Measurements from ENCODE around the gene SERPINB4.

SERPINB4 gene

DNA sequence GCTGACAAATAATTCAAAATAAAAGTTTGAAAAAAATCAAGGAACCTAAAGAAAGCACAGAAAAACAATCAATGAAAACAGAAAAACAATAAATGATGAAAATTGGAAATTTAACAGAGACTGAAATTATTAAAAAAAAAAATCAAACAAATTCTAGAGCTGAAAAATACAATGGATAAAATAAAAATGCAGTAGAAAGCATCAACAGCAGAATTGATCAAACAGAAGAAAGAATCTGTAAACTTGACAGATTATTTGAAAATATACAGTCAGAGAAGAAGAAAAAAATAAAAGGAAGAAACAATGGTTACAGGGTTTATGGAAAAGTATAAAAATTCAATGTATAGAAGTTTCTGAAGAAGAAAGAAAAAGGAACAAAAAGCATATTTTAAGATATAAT lies 16.2 kb downstream of the SERPINB4 start:
- no peak for DNase-seq (ENCODE audit: low read depth, low spot score)

DNA sequence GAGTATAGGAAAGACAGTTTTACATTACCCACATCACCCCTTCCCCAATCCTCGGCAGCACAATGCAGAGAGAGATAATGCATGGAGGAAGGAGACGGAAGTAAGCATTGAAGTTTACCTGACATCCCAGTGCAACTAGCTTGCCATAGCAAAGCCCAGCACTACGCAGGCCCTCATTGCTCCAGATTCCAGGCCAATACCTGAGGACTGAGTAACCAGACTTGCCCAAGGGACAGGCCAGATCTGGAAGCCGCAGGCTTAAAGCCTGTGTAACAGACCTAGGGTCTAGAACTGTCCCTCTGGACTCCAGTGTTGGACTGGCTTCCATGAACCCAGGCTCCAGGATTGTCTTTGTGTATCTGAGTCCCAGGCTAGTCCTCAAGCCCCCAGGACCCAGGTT lies 17.6 kb downstream of the SERPINB4 start:
- no peak for DNase-seq (ENCODE audit: low read depth, low spot score)

DNA sequence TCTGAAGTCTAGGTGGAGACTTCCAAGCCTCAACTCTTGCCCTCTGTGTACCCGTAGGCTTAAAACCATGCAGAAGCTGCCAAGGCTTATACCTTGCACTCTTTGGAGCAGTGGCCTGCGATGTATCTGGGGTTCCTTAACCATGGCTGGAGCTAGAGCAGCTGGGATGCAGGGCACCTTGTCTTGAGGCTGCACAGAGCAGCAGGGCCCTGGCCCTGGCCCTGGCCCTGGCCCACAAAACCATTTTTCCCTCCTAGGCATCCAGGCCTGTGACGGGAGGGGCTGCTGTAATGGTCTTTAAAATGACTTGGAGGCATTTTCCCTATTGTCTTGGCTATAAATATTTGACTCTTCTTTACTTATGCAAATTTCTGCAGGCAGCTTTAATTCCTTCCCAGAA lies 19.2 kb downstream of the SERPINB4 start:
- DNase-seq (ENCODE audit: low read depth, low spot score) = no peak

DNA sequence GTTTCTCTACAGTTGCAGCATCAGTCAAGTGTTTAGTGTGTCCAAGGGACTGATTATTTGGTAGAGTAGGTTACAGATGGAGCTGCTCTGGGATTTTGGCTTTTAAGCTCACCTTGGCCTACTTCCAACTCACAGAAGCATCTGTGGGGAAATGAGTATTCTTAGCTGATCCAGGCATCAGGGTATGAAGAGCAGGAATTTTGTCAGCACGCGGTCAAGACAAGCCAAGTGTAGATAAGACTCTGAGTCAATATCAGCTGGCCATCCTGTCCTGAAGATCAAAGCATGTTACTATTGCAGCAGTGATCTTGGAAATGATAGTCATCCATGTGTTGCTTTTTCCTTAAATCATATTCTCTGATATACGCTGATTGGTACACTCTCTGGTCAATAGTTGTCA lies 24.4 kb downstream of the SERPINB4 start:
- no peak for DNase-seq (ENCODE audit: low read depth, low spot score)

DNA sequence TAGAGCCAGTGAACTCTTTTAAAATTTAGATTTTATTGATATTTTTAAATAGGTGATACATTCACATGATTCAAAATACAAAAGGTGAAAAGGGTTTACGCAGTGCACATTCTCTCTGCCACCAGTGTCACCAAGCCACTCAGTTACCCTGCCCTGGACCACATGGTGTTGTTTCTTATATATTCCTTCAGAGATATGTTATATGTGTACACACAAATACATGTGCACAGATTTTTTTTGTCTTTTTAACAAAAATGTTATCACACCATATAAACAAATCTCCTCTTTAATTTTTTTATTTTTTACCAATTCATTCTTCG lies 26.2 kb downstream of the SERPINB4 start:
- DNase-seq (ENCODE audit: low read depth, low spot score) = no peak

DNA sequence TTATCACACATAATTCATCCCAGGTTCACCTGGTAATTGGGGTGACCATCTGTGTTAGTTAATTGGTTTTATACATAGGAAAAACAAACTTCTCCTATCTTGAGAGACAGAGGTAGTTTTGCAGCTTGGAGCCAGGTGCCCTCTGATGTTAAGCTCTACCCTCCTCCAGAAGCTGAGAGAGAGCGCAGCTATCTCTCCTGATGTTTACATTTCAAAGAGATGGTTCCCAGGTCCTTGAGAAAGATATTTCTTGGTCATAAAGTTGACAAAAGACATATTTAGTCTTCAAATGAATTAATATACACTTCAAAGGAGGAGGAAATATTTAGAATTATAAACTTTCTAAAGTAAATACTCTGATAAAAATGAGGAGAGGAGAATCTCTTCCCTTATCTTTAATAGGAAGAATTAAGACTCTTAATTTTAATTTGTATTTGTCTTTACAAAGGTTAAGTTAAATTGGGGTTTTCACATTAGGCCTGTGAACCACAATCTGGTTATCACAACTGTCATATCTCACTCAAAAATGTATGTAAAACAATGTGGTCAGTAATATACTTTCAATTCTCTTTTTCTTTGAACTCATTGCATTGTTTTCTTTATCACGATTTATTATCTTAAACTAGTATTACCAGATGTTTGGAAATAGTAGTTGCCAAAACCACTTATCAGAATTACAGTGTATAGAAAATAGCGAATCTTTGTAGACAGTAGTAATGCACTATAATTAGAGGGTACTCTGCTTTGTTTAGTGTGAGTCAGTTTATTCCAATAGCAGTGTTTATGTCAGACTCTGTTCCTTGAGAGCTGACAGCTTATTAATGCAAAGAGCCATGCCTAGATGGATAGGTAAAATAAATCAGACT lies 26.8 kb downstream of the SERPINB4 start:
- no peak for DNase-seq (ENCODE audit: low read depth, low spot score)

DNA sequence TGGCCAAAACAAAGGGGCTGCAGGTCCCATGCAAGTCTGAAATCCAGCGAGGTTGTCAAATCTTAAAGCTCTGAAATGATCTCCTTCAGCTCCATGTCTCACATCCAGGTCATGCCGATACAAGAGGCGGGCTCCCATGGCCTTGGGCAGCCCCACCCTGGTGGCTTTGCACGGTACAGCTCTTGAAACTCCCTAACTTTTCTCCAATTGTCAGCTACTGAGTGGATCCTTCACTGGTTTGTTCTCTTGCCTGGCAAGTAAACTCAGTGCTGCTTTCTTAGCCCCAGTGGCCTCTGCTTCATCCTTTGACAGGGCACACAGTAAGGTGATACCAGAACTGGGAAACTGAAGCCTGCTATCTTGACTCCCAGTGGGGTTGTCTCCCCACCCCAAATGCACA lies 30.6 kb downstream of the SERPINB4 start:
- DNase-seq (ENCODE audit: low read depth, low spot score) = no peak

DNA sequence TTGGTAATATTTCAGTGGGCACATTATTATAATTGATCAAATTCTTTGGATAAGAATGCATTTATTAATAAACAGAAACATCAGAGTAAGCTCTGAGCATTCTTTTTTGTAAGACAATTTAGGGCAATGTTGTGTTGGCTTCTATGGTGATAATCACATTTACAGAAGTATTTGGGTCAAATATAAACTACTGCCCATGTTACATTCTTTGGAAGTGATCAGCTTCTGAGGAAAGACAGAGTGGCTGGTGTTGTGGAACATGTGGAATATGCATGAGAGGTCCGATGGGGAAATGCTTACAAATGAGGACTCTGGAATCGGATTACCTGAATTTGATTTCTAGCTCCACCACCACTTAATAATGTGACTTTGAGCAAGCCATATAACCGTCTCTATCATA lies 37.5 kb downstream of the SERPINB4 start:
- DNase-seq (ENCODE audit: low read depth, low spot score) = no peak

DNA sequence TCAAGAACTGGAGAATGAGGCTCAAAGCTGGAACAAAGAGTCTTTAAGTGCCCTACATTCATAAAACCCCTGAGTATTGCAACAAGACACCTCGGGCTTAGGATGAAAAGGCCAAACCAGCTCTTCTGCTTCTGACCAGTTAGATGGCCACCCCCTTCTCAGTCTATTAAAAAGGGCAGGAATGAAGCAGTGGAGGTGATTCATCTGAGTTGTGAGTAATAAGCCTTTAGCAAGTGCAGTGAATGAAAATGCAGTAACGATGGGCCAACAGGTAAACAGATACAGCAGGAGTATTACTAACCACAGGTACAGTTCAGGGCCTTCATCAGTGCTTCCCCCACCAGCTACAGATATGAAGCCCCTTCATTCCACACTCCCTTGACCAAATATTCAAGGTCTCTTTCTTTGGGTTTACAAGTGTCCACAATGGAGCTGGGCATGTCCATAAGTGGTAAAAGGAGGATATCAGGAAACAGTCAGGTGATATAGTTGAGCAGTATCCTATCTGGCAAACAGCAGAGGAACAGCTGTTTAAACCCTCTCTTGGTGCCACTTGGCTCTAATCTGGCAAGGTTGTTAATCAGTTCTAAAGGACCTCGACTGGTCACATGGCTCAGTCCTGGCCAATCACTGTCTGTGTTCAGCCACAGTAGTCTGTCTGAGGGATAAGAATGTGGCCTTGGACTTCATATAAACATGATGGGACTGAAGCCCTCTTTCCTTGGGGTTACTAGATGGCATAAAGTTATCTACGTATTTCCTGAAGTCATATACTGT lies 39.1 kb downstream of the SERPINB4 start:
- no peak for DNase-seq (ENCODE audit: low read depth, low spot score)

DNA sequence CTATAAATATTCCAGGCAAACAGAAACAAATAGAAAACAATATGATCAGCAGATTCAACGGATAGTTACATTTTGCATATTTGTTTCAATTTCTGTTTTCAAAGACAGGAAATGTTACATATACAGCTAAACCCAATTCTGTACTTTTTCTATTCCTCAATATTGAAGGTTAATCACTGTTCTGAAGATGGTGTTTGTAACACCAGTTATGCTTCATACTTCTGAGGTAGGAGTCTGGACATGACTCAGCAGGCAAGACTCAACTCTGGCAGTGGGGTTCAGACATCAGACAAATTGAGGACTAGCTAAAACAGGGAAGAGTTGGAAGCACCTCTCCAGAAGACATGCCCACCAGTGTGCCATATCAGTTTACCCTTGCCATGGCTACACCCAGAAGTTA lies 40.3 kb downstream of the SERPINB4 start:
- DNase-seq (ENCODE audit: low read depth, low spot score) = no peak

DNA sequence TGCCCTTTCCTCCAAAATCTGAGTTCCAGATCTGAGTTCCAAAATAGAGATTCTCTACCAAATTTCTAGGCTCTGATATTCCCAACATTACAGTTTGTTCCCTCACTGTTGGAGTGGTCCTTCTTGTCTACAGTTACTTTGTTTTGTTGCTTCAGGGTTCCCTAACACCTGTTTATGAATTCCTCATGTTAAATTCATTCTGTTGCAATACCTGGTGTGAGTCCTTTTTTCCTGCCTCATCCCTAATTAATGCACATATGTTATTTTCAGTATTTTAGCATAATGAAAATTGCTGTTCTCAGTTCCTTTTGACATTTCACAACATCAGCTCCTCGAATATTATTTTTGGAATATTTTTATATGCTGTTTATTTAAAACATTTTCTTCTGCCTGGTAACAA lies 40.7 kb downstream of the SERPINB4 start:
- no peak for DNase-seq (ENCODE audit: low read depth, low spot score)

DNA sequence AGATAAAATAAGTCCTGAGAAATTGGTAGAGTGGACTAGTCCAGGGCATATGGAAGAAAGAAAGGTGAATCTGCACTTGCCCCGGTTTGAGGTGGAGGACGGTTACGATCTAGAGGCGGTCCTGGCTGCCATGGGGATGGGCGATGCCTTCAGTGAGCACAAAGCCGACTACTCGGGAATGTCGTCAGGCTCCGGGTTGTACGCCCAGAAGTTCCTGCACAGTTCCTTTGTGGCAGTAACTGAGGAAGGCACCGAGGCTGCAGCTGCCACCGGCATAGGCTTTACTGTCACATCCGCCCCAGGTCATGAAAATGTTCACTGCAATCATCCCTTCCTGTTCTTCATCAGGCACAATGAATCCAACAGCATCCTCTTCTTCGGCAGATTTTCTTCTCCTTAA lies 47.1 kb downstream of the SERPINB4 start:
- no peak for DNase-seq (ENCODE audit: low read depth, low spot score)

DNA sequence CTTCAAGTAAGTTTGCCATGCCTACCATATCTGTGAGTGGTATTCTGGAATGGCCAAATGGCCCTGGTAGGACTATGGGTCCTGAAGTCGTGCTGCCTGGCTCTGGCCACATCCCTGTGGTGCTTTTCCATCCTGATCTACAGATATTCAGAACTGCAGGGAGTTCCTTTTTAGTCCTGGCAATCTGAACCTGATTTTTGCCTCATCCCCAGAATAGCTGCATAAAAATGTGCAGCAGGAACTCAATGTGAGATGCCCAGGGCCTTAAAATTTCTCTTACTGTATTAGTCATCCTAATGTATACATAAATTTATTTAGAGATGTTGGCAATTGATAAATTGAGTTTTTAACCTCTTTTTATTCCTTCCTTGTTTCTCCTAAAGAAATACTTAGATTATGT lies 51.6 kb downstream of the SERPINB4 start:
- no peak for DNase-seq (ENCODE audit: low read depth, low spot score)

DNA sequence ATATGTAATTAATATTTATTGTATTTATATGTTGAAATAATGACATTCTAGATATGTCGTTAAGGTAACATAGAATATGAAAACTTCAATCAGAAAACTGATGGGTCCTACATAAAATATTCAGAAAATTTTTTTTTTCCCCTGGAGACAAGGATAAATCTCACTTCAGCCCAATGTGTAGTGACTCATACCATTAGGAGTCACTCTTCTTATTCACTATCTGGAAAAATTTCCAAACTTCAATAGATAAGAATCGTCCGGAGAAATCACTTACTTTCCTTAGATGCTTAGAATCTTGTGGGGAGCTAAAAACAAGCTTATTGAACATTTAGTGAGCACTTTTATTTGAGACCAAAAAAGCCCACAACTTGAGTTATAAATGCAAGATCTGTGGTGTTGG lies 52.3 kb downstream of the SERPINB4 start:
- DNase-seq (ENCODE audit: low read depth, low spot score) = no peak

DNA sequence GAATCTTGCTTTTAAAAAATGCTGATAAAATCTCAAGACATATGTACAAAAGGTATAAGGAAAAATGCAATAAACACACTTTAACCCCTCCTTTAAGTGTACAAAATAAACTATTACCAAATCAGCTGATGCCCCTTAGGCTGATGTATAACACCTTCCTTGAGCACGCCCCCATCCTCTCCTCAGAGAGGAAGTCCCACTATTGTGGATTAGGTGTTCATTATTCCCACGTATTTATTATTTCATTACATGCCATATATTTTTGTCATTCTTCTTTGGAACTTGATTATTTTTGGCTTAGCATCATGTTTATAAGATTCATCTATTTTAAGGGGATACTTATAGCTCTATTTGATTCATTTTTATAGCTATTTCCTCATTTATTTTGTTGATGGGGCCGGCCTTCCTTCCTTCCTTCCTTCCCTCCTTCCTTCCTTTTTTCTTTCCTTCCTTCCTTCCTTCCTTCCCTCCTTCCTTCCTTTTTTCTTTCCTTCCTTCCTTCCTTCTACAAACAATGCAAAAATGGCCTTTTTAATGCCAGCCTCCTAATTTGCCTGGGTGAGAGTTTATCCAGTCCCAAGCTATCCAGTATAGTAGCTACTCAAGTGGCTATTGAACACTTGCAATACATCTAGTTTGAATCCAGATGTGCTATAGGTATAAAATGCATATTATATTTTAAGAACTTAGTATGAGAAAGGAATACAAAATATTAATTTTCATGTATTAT lies 52.9 kb downstream of the SERPINB4 start:
- DNase-seq (ENCODE audit: low read depth, low spot score) = no peak

DNA sequence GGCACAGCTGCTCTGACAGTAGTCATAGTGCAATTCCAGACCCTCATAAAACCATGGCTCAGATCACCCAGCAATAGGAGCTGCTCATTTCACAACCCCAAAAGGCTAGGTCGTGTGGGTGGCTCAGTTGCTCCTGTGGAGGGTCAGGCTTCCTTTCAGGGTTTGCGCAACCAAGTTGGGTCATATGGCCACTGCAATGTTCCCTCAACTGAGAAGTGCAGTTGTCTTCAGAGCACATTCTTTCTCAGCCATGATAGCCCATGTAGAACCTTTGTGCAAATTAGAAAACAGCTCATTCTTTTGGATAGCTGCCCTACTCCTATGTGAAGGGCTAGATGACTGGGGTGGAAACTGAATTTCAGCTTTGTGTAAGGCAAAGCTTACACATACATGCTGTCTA lies 53.7 kb downstream of the SERPINB4 start:
- no peak for DNase-seq (ENCODE audit: low read depth, low spot score)

DNA sequence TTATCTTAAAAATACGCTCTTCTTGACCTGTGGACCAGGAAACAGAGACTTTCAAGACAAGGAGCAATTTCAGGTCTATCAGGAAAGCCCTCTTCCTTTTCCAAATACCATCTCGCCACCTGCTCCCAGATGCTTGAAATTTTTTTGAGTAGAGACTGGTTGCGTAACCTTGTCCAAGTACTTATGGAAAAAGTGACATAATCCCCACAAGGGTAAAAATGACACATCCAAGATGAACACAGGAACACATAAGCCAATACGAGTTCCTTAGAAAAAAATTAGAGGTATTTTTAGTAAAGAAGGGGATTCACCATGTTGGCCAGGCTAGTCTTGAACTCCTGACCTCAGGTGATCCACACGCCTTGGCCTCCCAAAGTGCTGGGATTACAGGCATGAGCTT lies 55.1 kb downstream of the SERPINB4 start:
- no peak for DNase-seq (ENCODE audit: low read depth, low spot score)
